GM21723 (cell line): Measurements from ENCODE around the gene ETS2.
"Not testable (repeated sequence)": the region's sequence is repeated elsewhere in the genome, so short reads cannot be mapped to it uniquely, and the experiment has no call there.

Source experiments
- ATAC-seq: cut with Tn5 transposase; IDR thresholded peaks from one replicate; pipeline ENCODE4 v1.9.1; 2021; ENCODE audit warnings: mild to moderate bottlenecking, moderate library complexity; ENCODE audit not compliant: unreplicated experiment

ETS2 gene

GRCh38 chr21:38834725-38835124 lies 29.0 kb downstream of the ETS2 start:
- no peak for ATAC-seq

GRCh38 chr21:38837806-38838461 lies 32.2 kb downstream of the ETS2 start:
- ATAC-seq, result no peak

GRCh38 chr21:38838598-38839327 lies 33.0 kb downstream of the ETS2 start:
- ATAC-seq, result no peak

- ATAC-seq, result no peak
Measured at GRCh38 chr21:38839328-38840286, 33.9 kb downstream of the ETS2 start.

- ATAC-seq, result no peak
Measured at GRCh38 chr21:38840456-38841300, 34.9 kb downstream of the ETS2 start.

GRCh38 chr21:38841472-38841871 lies 35.7 kb downstream of the ETS2 start:
- no peak for ATAC-seq

- no peak for ATAC-seq
Measured at GRCh38 chr21:38842079-38842478, 36.4 kb downstream of the ETS2 start.

- no peak for ATAC-seq
Measured at GRCh38 chr21:38843379-38843778, 37.6 kb downstream of the ETS2 start.

DNA sequence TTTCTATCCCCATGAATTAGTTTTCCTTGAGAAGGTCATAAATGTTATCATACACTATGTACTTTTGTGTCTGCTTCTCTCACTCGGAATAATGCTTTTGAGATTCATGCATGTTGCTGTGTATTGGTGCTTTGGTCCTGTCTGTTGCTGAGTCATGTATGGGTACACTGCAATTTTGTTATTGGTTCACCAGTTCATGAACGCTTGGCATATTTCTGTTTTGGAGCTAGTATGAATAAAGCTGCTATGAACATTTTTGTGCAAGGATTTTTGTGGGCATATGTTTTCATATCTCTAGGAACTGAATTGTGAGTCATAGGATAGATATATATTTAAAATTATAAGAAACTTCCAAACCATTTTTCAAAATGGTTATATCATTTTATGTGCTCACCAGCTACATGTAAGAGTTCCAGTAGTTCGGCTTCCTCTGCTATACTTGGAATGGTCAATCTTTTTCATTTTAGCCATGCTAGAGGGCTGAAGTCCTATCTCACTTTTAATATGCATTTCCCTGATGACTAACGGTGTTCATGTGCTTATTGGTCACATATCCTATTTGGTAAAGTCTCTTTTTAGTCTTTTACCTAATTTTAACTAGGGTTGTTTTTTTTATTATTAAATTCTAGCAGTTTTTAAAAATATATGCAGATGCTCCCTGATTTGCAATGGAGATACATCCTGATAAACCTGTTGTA lies 38.2 kb downstream of the ETS2 start:
- ATAC-seq, result no peak

DNA sequence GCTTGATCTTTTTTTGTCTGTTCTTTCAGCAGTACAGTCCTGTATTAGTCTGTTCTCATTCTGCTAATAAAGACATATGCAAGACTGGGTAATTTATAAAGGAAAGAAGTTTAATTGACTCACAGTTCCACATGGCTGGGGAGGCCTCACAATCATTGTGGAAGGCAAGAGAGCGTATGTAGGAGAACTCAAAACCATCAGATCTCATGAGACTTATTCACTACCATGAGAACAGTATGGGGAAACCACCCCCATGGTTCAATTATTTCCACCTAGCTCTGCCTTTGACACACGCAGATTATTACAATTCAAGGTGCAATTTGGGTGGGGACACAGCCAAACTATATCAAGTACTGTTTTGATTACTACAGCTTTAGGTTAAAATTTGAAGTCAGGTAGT lies 39.6 kb downstream of the ETS2 start:
- ATAC-seq, result not testable (repeated sequence)

GRCh38 chr21:38847556-38847955 lies 41.8 kb downstream of the ETS2 start:
- no peak for ATAC-seq

DNA sequence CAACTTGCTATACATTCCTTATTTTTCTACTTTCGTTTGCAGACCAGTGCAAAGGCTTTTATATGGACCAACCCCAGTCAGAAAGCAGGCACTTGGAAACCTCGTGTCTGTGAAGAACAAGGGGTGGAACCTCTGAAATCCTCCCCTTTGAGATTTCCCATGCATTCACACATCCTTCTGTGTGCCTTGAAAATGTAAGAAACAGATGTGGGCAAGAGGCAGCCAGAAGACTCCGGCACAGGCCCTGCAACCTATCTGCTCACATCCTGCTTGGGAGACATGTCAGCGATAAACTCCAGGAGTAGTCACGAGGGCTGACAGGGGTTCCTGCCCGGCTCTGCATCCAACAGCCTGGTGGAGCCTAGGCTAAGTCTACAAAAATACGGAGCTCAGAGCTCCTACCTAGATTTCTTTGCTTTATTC lies 42.5 kb downstream of the ETS2 start:
- ATAC-seq, result no peak

GRCh38 chr21:38849776-38850175 lies 44.0 kb downstream of the ETS2 start:
- no peak for ATAC-seq

DNA sequence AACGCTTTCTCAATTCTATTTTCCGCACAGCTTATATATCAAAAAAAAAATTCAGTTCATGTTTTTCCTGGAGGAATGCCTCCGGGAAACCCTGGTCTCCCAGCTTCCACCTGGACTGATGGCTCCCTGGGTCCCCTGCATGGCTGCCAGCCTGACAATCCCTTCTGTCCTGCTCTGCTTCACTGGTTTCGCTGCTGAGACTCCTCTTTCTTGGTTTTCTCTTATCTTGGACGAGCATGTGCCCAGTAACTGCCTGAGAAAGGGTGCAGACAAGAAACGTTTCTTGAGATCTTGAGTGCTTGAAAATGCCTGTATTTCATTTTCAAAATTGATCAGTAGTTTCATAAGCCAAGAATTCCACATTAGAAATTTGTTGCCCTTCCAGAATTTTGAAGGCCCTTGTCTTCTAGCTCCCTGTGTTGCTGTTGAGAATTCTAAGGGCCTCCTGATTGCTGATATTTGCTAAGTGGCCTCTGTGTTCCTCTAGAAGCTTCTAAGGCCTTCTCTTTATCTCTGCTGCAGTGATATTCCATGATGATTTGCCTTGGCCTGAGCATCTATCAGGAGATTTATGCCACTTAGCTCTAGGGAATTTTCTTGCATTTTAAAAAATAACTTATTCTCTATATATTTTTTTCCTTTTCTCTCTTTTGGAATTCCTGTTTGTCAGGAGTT lies 44.7 kb downstream of the ETS2 start:
- ATAC-seq, result no peak

DNA sequence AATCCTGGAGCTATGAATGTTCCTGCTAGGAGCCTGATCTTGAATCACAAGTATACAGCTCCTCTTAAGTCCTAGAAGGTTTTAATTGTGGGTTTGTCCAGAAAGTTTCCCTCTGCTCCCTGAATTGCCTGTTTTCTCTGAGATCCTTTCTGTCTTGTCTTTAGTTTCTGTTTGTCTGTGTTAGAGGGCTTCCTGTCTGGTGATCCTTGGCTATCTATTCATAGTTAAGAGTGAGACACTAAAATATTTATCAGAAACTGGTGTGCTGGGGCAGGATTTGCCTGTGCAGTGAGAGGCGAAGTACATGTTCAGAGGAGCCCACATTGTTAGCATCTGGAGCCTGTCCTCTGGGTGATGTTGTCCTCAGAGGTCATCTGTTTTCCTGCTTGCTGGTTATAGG lies 45.4 kb downstream of the ETS2 start:
- no peak for ATAC-seq

DNA sequence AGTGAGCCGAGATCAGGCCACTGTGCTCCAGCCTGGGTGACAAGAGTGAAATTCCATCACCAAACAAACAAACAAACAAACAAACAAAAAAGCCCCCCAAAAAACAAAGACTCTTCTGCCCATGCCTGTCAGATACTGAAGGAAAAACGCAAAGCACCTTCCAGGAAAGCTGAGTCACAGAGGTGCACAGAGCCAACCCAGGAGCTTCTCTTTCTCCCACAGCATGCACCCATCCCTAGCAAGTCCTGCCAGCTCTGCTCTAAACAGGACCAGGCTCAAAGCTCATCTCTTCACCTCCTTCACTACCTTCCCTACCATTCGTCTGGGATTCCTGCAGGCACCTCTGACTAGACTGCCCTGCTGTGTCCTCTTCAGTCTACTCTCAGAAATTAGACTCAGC lies 46.5 kb downstream of the ETS2 start:
- no peak for ATAC-seq

DNA sequence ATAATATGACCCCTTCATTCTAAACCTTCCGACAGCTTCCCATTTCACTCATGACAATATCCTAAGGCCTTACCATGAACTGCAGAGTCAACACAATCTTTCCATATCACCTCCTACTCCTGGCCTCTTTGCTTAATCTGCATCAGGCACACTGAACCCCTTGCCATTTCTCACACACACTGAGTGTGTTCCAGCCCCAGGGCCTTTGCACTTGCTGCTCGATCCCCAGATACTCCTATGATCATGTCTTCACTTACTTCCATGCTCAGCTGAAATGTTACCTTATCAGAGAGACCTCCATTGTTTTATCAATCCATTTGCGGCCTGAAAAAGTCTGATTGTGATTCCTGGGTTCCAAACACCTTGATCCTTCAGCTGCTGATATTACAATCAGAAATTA lies 47.0 kb downstream of the ETS2 start:
- no peak for ATAC-seq

DNA sequence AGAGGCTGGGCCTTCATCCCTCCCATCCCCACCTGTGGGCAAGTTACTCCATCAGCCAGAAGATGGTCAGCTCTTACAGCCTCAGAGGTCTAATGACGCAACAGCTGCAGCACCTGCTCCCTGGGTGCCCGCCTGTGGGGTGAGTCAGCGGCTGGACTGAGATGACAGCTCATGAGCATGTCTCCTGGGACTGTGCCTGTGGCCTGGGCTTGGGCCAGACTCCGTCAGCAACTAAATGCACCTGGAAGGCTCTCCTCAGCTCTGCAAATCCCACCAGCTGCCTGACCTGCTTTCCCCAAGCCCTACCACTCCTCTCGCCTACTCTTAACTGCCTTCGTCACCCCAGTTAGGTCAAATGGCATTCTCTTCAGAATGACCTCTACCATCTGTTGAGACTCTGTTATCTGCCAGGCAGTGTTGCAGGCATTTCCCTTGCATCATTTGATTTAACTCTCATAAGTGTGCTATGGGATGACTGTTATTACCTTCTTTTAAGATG lies 47.7 kb downstream of the ETS2 start:
- no peak for ATAC-seq

- no peak for ATAC-seq
Measured at GRCh38 chr21:38857152-38857825, 51.6 kb downstream of the ETS2 start.
